ENCODE measurements around the gene PLIN5.

PLIN5 gene

DNA sequence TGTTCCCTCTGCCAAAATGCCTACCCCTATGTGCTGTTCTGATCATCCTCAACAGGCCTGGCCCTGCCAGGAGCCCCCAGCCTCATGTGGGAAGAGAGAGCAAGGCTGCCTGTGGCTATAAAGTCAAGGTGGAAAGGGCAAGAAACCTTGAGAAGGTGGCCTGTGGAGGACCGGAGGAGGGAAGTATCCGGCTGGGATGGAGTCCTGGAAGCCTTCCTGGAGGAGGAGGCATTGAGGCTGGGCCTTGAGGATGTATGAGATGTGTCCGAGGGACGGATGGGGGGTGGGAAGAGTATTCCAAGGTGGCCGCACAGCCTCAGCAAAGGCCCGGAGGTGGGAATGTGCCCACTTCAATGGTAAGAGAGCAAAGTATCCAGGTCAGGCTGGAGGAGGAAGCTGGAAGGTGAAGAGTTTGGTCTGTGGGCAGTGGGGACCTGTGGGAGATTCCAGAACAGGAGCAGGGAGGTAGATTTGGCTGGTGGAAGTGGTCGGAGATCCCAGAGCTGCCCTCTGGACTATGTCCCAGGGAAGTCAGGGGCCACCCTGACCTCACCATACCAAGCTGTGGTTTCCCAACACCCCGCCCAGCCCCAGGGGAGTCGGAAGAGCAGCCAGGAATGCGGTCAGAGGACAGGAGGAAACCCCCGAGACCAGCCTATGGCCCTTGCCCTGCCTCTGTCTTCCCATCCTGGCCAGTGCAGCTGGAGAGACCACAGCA, 13.7 kb downstream of the PLIN5 start:
- no peak for DNase-seq

DNA sequence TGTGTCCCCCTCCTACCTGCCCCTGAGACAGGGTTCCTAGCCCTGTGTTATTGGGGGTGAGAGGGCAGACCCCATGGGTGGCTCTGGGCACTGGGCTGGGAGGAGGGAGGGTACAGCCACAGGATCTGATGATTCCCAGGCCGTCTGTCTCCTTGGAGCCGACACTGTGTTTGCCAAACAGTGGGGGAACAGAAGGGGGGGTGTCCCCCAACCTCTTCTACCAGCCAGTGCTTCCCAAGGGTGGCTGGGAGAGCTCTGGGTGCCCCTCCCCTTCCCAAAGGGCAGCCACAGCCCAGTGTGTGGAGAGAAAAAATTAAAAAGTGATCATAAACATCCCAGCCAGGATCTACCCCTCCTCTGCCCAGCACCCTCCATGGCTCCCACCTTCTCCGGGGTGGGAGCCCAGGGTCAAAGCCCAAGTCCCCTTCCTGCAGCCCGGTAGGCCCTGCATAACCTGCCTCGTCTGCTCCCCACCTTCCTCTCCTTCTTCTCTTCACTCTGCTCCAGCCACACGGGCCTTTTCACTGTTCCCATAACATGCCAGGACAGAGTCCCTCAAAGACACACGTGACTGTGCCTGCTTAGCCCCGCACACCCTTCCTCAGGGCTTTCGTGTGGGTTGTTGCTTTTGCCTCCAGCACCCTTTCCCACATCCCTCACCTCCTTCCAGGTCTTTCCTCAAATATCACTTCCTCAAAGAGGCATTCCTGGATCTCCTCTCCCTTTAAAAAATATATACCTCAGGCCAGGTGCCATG, 15.3 kb downstream of the PLIN5 start:
- no peak for DNase-seq

DNA sequence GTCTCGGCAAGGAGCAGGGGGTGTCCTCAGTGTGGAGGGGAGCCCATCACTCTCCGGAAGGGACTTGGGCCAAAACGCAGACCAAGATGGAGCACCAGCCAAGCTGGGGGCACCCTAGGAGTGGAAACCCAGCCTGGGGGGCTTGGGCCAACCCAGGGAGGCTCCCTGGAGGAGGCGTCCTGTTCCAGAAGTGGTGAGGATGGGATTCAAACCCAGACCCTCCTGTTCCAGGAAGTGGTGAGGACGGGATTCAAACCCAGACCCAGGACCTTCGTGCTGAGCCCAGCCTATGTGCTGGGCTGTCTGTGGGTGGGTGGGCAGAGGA, 15.9 kb downstream of the PLIN5 start:
- DNase-seq = no peak

DNA sequence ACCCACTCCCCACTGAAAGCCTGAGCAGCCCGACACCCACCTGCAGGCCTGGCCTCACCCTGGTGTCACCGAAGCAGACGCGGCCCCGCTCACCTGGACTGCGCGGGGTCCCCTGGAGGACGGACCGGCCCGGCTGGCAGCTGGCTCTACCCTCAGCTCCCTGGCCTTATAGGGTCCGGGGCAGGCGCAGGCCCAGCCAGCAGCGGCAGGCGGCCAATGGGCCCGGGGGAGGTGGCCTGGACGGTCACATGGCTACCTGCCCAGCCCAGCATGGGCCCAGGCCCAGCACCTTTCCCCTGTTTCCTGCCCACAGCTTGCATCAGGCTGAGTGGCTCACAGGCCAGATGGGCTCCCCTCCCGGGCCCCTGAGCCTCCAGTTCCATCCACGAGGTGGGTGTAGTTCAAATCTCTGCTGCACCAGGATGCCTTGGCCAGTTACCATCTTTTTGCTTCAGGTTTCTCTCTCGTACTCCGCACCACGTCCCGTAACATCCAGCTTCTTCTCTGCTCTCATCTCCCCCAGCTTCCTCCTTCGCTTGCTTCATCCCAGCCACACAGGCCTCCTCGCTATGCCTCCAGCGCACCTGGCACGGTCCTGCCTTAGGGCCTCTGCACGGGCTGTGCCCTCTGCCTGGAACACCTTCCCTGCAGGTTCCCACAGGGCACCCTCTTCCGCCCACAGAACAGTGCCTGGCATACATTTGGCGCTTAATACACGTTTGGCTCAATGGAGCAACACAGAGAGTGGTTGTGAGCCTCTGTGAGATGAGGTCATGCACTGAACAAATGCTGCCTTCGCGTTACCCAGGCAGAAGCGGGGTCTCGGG, 16.5 kb downstream of the PLIN5 start, which contains the start of gene PLIN4:
Gene PLIN4, minus strand, starts transcription at position 142 of the 827 bp plus-strand sequence. CDS start 214 bp downstream, outside the sequence.
- DNase-seq = no peak

DNA sequence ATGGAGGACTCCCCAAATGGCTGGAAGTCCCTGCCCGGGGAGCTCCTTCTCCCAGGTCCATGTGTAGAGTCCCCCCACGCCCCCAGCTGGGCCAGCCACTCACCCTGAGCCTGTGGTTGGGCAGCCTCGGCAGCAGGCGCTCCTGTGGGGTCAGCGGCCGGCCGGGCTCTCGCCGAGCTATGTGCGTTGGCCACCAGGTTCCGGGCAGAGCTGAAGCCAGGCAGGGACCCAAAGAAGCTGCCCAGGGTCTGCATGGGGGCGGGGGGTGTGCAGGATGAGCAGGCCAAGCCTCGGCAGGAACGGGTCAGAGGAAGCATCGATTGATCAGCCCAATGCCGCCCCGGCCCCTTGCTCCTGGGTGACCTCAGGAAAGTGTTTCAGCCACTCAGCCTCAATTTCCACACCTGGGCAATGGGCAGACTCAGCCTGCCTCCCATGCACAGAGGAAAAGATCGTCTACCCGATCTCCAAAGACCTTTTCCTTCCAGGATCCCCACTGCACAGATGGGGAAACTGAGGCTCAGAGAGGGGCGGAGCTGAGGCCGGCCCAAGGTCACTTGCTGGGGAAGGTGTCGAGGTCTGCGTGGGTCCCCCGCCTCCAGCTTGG, 17.5 kb downstream of the PLIN5 start:
- no peak for DNase-seq

DNA sequence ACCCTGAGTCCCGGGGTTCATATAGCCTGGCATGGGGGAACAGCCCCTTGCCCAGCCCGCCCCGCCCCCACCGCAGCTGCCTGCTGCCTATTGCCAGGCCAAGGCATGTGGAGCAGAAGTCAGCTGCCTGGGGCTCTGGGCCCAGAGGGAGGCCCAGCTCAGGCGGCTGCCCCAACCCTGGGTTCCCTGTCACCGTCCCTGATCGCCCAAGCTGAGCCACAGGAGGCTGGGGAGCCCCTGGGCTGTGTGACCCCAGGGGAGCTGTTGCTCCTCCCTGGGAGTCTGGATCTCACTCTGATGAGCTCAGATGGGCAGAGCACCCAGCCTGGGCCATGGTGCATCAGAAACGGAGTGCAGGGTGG, 18.1 kb downstream of the PLIN5 start:
- DNase-seq = no peak

DNA sequence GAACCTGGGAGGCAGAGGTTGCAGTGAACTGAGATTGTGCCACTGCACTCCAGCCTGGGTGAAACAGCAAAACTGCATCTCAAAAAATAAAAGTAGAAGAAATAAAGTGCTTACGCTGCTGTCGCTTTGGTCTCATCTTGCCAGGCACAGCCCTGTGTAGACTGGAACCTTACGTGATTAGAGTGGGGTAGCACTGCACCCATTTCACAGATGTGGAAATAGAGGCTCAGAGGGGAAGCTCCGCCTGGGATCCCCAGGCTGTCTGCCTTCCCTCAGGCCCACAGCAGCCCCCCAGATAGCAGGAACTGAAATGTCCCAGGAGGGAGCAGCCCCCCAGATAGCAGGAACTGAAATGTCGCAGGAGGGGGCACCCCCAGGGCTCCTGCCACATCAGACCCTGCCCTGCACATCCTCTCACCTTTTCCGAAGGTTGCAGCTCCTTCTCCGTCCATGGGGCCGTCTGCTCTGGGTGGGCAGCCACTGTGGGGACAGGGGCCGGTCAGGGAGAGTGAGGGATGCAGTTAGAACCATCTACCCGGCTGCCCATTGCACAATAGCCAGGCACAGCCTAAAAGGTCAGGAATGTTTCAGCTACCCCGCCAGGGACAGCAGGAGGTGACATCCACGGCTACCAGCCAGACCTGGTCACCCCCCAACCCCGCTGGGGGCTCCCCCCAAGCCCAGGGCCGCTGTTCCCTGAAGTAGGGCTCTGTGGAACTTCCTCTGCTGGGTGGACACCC, 18.7 kb downstream of the PLIN5 start:
- DNase-seq = no peak

DNA sequence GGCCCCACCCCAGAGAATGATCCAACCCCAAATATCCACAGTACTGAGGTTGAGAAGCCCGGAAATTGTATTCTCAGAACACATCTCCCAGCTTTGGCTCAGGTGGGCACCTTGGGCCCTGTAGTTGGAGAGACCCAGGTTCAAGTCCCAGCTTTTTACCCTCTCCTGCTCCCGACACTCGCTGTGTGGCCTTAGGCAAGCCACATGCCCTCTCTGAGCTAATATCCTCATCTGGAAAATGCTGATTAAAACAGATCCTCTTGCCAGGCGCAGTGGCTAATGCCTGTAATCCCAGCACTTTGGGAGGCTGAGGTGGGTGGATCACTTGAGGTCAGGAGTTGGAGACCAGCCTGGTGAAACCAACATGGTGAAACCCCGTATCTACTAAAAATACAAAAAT, 19.3 kb downstream of the PLIN5 start:
- no peak for DNase-seq

DNA sequence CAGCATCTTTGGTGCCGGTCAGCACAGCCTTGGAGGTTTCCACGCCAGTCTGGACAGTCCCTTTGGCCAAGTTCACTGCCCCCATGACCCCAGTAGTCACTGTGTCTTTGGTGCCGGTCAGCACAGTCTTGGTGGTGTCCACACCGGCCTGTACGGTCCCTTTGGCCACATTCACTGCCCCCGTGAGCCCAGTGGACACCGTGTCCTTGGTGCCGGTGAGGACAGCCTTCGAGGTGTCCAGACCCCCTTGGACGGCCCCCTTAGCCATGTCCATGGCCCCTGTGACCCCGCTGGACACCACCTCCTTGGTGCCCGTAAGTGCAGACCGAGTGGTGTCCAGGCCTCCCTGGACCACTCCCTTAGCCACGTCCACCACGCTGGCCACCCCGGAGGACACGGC, 21.8 kb downstream of the PLIN5 start:
- DNase-seq = no peak

DNA sequence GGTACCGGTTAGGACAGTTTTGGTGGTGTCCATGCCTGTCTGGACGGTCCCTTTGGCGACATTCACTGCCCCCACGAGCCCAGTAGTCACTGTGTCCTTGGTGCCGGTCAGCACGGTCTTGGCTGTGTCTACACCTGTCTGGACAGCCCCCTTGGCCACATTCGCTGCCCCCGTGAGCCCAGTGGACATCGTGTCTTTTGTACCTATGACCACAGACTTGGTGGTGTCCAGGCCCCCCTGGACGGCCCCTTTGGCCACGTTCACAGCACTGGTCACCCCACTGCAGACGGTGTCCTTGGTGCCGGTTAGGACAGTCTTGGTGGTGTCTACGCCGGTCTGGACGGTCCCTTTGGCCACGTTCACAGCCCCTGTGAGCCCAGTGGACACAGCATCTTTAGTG, 23.0 kb downstream of the PLIN5 start:
- DNase-seq = no peak

DNA sequence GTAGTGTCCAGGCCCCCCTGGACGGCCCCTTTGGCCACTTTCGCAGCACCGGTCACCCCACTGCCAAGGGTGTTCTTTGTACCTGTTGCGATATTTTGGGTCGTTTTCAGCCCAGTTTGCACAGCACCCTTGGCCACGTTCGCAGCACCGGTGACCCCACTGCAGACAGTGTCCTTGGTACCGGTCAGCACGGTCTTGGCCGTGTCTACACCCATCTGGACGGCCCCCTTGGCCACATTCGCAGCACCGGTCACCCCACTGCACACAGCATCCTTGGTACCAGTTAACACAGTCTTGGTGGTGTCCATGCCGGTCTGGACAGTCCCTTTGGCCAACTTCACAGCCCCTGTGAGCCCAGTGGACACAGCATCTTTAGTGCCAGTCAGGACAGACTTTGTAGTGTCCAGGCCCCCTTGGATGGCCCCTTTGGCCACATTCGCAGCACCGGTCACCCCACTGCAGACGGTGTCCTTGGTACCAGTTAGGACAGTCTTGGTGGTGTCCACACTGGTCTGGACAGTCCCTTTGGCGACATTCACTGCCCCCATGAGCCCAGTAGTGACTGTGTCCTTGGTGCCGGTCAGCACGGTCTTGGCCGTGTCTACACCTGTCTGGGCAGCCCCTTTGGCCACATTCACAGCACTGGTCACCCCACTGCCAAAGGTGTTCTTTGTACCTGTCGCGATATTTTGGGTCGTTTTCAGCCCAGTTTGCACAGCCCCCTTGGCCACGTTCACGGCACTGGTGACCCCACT, 23.5 kb downstream of the PLIN5 start:
- DNase-seq = no peak

DNA sequence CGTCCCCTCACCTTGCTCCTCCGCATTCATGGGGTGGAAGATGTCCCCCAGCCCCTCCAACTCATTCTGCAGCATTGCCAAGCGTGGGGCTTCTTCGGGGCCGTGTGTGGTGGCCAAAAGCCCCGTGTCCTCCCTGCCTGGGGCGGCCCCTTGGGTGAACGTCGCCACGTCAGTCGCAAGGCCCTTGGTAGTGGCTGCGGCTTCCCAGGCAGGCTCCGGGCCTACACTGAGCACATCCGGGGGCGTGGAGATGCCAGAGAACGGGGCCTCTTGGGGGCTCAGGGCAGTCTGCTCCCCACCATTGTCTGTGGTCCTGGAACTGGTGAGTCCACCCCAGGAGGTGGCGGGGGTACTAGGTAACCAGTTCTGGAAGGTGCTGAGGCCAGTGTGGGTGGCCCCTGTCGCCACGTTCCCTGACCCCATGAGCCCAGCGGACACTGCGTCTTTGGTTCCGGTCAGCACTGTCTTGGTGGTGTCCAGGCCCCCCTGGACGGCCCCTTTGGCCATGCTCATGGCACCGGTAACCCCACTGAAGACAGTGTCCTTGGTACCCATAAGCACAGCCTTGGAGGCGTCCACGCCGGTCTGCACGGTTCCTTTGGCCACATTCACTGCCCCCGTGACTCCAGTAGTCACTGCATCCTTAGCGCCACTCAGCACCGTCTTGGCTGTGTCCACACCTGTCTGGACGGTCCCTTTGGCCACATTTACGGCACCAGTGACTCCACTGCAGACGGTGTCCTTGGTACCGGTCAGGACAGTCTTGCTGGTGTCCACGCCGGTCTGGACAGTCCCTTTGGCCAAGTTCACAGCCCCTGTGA, 24.4 kb downstream of the PLIN5 start:
- DNase-seq = no peak

DNA sequence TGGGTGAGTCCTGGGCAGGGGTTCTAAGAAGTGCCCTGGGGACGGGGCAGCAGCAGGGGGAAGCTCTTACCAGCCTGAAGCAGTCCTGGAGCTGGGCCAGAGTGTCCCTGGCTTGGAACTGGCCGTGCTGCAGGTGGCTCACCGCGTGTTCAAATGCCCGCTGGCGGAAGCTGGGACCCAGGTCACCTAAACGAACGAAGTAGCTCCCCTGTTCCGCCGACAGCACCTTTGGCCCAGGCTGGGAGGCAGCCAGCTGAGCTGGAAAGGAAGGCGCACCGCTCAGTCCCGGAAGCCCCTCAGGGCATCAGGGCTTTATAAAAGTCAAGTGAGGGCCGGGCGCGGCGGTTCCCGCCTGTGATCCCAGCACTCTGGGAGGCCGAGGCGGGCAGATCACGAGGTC, 26.3 kb downstream of the PLIN5 start:
- no peak for DNase-seq

DNA sequence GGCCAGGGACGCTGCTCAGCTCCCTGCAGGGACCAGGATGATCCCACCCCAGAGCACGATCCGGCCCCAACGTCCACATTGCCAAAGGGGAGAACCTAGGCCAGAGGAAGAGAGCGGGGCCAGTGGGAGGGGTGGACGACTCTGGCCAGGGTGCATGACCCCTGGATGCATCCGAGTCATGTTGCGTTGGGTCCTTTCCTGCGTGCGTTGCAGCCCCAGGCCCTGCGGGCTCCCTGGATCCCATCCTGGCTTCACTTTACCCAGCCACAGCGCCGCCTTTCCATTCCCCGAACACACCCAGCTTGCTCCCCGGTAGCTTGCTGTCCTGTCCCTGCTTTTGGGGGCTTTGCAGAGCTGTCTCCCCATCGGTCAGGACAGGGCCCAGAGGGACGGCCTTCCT, 27.2 kb downstream of the PLIN5 start:
- DNase-seq = no peak

DNA sequence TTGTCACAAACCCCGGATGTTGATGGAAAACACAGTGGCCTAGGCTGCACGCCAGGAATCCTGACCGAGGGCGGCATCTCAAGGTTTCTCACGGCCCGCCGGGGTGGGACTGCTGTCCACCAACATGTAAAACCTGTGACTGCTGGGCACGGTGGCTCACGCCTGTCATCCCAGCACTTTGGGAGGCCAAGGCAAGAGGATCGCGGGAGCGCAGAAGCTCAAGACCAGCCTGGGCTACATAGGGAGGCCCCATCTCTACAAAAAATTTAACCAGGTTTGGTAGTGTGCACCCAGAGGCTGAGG, 27.9 kb downstream of the PLIN5 start:
- DNase-seq = no peak

DNA sequence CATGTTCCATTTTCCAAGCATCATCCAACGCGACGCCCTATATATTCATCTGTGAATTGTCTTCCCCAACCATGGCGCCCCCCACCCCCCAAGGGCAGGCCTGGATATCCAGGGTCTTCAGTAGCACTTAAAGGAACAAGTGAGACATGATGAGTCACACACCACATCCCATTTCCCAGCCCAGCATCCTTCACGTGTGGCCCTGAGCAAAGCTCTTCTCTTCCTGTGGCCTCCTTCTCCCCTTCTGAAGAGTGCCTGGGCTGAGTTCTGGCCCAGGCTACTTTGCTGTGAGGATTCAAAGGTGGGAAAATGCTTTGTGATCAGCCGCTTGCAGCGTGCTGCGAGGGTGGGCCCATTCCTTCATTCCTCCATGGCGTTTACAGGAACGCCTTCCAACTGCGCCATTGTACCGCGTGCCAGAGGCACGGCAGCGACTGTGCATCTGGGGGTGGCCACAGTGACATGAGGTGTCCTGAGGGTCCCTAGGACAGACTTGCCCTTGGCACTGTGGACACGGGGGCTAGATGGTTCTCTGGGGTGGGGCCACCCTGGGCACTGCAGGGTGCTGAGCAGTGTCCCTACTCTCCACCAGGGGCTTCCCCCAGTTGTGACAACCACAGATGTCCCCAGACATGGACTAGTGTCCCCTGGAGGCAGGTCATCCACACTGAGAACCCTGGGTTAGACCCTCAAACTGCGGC, 28.4 kb downstream of the PLIN5 start:
- DNase-seq = peak; percentile 43 to 58

DNA sequence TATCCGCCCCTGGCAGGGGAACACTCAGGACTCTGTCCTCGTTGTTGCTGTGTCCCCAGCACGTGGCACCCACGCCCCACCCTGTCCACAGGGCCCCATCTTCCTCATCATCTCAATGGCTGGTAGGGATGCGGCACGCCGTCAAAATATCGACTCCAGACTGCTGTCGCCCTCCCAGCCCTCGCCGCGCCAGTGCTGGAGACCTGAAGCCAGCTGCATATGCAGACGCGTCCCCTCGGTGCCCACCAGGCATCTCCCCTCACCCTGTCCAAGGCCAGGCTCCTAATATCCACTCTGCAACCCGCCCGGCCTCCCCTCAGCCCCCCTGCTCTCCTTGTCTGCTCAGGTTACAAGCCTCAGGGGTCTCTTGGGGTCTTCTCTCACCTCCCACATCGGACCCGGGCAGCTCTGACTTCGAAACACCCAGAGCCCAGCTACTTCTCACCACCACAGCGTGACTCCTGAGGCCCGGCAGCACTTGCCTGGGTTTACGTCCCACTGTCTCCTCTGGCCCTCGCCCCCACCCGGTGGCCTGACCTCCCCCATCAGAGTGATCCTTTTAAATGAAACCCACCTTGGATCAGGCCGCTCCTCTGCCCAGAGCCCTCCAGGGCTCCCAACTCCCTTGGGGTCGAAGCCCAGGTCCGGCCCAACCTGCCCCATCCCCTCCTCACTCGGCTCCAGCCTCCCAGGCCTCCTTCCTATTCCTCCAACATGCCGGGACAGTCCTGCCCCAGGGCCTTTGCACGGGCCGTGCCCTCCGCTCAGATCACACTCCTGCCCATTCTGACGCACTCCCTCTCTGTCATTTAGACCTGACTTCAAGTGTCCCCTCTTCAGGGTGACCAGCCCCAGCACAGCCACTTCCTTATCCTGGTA, 29.2 kb downstream of the PLIN5 start:
- no peak for DNase-seq

DNA sequence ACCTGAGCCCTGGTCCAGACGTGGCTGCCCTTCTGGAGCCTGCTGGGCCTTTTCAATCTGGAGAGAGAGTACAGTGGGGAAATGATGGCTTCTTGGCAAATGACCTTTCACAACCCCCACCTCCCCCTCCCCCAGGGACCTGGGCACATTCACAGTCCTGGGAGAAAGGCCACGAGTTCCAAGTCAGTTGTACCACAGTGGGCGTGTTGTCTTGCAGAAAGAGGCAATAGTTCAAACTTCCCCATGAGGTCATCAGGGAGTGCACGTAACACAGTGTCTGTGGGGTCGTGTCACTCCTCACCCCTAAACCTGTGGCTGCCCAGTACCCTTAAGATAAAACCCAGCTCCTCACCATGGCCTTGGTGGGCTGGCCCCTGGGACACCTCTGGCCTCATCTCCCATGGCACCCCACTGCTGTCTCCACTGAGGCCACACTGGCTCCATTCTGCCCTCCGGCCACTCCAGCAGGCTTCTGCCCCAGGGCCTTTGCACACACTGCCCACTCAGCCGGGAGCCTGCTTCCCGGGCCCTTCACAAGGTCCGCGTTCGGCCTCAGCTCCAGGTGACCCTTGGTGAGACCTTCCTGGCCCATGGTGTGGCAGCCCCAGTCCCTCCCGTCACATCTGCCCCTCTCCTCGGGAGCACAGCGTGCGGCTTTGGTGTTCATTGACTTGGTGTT, 30.0 kb downstream of the PLIN5 start:
- DNase-seq = no peak

DNA sequence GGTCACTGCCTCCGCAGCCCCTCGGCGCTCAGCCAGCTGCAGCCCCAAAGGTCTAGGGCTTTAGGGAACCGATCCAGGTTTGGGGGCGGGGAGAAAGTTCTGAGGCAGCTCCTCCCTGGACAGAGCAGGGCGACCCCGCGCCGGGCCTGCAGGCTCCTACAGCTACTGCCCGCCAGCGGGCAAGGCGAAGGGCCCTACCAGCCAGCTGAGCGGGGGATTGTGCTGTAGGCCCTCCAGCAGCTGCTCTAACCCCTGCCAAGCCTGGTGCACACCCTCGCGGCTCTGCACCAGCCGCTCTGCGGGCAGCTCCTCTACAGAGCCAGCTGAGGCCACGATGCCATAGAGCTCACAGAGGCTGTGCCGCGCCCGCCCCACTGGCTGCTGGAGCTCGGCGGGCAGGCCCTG, 30.7 kb downstream of the PLIN5 start:
- no peak for DNase-seq
